ENCODE measurements around the gene EMILIN2. TPM values are rescaled to one million over a fixed set of nuclear protein-coding genes. Genes with fewer than 3 reads are reported as not detected.

EMILIN2 gene
- total and polyA plus RNA-seq, 4 donors, result 13.5 to 63.2 (median 36.0) TPM

- H3K27me3 ChIP-seq (ENCODE audit: control insufficient read depth in 3 of 3, insufficient read depth in 3 of 3, low read length in 2 of 3), result no peaks in the 10 kb centered on the region
- no peaks in the 10 kb centered on the region for H3K4me1 ChIP-seq (ENCODE audit: control insufficient read depth in 5 of 5, insufficient read depth in 5 of 5, low read length in 5 of 5)
- no peak overlapping the region for H3K27ac ChIP-seq (ENCODE audit: low read depth in 1 of 2, low read length in 1 of 2)
- TF ChIP-seq CTCF (IDR thresholded peaks at IDR 0.05; ENCODE audit: control extremely low read depth, extremely low read depth), result no peak
- DNase-seq (no peak), ATAC-seq (ENCODE audit: insufficient read depth, low FRiP score) (no peak)
- peaks cover 0 to 13% (median 3%) of the 10 kb centered on the region in 4 donors for H3K9me3 ChIP-seq (ENCODE audit: control insufficient read depth in 4 of 4, insufficient read depth in 3 of 4, low read length in 3 of 4)
- WGBS, 2 donors, result 98% methylated on average over 2 of the region's 2 CpGs
- H3K4me3 ChIP-seq, result no peak overlapping the region
- H3K9ac ChIP-seq (ENCODE audit: insufficient read depth in 1 of 2, low read length in 2 of 2), result no peak overlapping the region
- H3K36me3 ChIP-seq (ENCODE audit: control insufficient read depth in 4 of 4, insufficient read depth in 4 of 4, low read length in 4 of 4), result no peaks in the 10 kb centered on the region
Observed at GRCh38 chr18:2814928-2815327, 31.9 kb upstream of the EMILIN2 start.

GRCh38 chr18:2818281-2818680 lies 28.5 kb upstream of the EMILIN2 start:
- Histone ChIP-seq H3K36me3 (ENCODE audit: control insufficient read depth in 4 of 4, insufficient read depth in 4 of 4, low read length in 4 of 4) (no peaks in the 10 kb centered on the region), H3K9ac (ENCODE audit: insufficient read depth in 1 of 2, low read length in 2 of 2) (no peak overlapping the region), H3K4me1 (ENCODE audit: control insufficient read depth in 5 of 5, insufficient read depth in 5 of 5, low read length in 5 of 5) (no peaks in the 10 kb centered on the region), H3K4me3 (no peak overlapping the region), H3K9me3 (ENCODE audit: control insufficient read depth in 4 of 4, insufficient read depth in 3 of 4, low read length in 3 of 4) (peaks cover 0 to 6% (median under 1%) of the 10 kb centered on the region in 4 donors), H3K27ac (ENCODE audit: low read depth in 1 of 2, low read length in 1 of 2) (no peak overlapping the region), H3K27me3 (ENCODE audit: control insufficient read depth in 3 of 3, insufficient read depth in 3 of 3, low read length in 2 of 3) (no peaks in the 10 kb centered on the region)
- DNase-seq (no peak), ATAC-seq (ENCODE audit: insufficient read depth, low FRiP score) (no peak)
- TF ChIP-seq CTCF (IDR thresholded peaks at IDR 0.05; ENCODE audit: control extremely low read depth, extremely low read depth), result no peak

- no peaks in the 10 kb centered on the region for H3K36me3 ChIP-seq (ENCODE audit: control insufficient read depth in 4 of 4, insufficient read depth in 4 of 4, low read length in 4 of 4)
- no peak overlapping the region for H3K4me3 ChIP-seq
- no peaks in the 10 kb centered on the region for H3K27me3 ChIP-seq (ENCODE audit: control insufficient read depth in 3 of 3, insufficient read depth in 3 of 3, low read length in 2 of 3)
- ATAC-seq (ENCODE audit: insufficient read depth, low FRiP score) (no peak), DNase-seq (no peak)
- peaks cover 0 to 2% (median 0%) of the 10 kb centered on the region in 5 donors for H3K4me1 ChIP-seq (ENCODE audit: control insufficient read depth in 5 of 5, insufficient read depth in 5 of 5, low read length in 5 of 5)
- WGBS, 2 donors, result 93 to 98% methylated on average over 2 of the region's 2 CpGs
- H3K9ac ChIP-seq (ENCODE audit: insufficient read depth in 1 of 2, low read length in 2 of 2), result no peak overlapping the region
- H3K9me3 ChIP-seq (ENCODE audit: control insufficient read depth in 4 of 4, insufficient read depth in 3 of 4, low read length in 3 of 4), result peaks cover 0 to 1% (median 0%) of the 10 kb centered on the region in 4 donors
- H3K27ac ChIP-seq (ENCODE audit: low read depth in 1 of 2, low read length in 1 of 2), result no peak overlapping the region
- no peak for TF ChIP-seq CTCF (IDR thresholded peaks at IDR 0.05; ENCODE audit: control extremely low read depth, extremely low read depth)
Observed at GRCh38 chr18:2821695-2822094, 25.1 kb upstream of the EMILIN2 start.

Measured in lung (tissue), 12 donors.